H1 (cell line): ENCODE data around the gene FXYD3. TPM values are rescaled to one million over a fixed set of nuclear protein-coding genes. Genes with fewer than 3 reads are reported as not detected.

ENCODE experiments used
- BRCA1 ChIP-seq: IDR thresholded peaks from 2 replicates; pipeline ENCODE4 v1.6.1; 2012; ENCODE audit warnings: low read depth, low read length, improper control_type of control experiment
- CHD1 ChIP-seq: IDR thresholded peaks from 2 replicates; pipeline ENCODE4 v1.6.1; 2012; ENCODE audit warnings: low read depth, low read length, improper control_type of control experiment
- CTBP2 ChIP-seq: IDR thresholded peaks from 2 replicates; pipeline ENCODE4 v1.7.0; 2011; ENCODE audit warnings: borderline replicate concordance, mild to moderate bottlenecking, moderate library complexity, mixed read lengths, low read length; ENCODE audit not compliant: insufficient read depth, insufficient read length
- EP300 ChIP-seq, 2 experiments: IDR thresholded peaks; 1 replicate in 1 of 2; 2 replicates in 1 of 2; pipeline ENCODE4 v1.6.1; 2011 to 2012; ENCODE audit warnings: low read depth in 2 of 2, low read length in 2 of 2, mild to moderate bottlenecking in 2 of 2, borderline replicate concordance in 1 of 2, inconsistent platforms in 1 of 2, moderate library complexity in 1 of 2
- HDAC6 ChIP-seq: IDR thresholded peaks from one replicate; pipeline ENCODE4 v1.7.1; 2012; ENCODE audit warnings: low read depth, mild to moderate bottlenecking, inconsistent platforms, low read length, moderate library complexity
- MAX ChIP-seq: IDR thresholded peaks from 2 replicates; pipeline ENCODE4 v1.6.1; 2012; ENCODE audit warnings: inconsistent platforms
- POLR2A ChIP-seq, 2 experiments: IDR thresholded peaks; 1 replicate in 1 of 2; 2 replicates in 1 of 2; pipeline ENCODE4 v1.6.1; 2011; ENCODE audit warnings: low read depth in 2 of 2, low read length in 2 of 2, mild to moderate bottlenecking in 2 of 2; ENCODE audit errors: control extremely low read depth in 1 of 2
- RNF2 ChIP-seq: fragments of 200-900, 300-1000 bp; sonication (generic); IDR thresholded peaks from 2 replicates; pipeline ENCODE4 v1.7.1; 2016; ENCODE audit warnings: borderline replicate concordance, low read depth, mild to moderate bottlenecking, antibody characterized with exemption, low read length; ENCODE audit not compliant: poor library complexity, severe bottlenecking; ENCODE audit errors: missing control alignments
- TCF12 ChIP-seq: IDR thresholded peaks from 2 replicates; pipeline ENCODE4 v1.6.1; 2011; ENCODE audit warnings: low read depth, mild to moderate bottlenecking, low read length
- polyA plus RNA-seq, 7 experiments: library from polyadenylated mRNA; depleted of rRNA in 3 of 7; stranded (reverse) in 5 of 7; unstranded in 2 of 7; fragments of >200 nt in 5 of 7; fragments of 200-250 nt in 2 of 7; gene quantifications; 1 replicate in 5 of 7; 2 replicates in 1 of 7; 4 replicates in 1 of 7; pipeline versions ENCODE4 v1.2.1 to v1.2.3, GENCODE V29; 2011 to 2013; ENCODE audit warnings: missing spikeins in 2 of 7, mixed read lengths in 2 of 7
- total RNA-seq: library from RNA; stranded (reverse); fragmentation: NEBNext Ultra II Directional; extraction: Animal tissue kit (Norgen Biotek cat#: 25700); gene quantifications from 2 replicates; pipeline ENCODE4 v1.2.1, GENCODE V29; 2021

The FXYD3 gene
- total and polyA plus RNA-seq, 2 of the 8 experiments (the other 6 are each of a cell fraction or from before 2014, with no cell fraction given), result 0.33 TPM; not detected in 1

GRCh38 chr19:35115177-35115951 is at the start of gene FXYD3 (continued):
- TF ChIP-seq CTBP2 (no peak), HDAC6 (no peak), TCF12 (no peak), RNF2 (no peak), EP300 (IDR thresholded peaks at IDR 0.05; ENCODE audit: borderline replicate concordance in 1 of 2, low read depth in 2 of 2, low read length in 2 of 2) (no peak), BRCA1 (no peak), CHD1 (no peak), MAX (no peak), POLR2A (IDR thresholded peaks at IDR 0.05; ENCODE audit: control extremely low read depth in 1 of 2, low read depth in 2 of 2, low read length in 2 of 2) (no peak)
